ENCODE measurements around the gene GRB10.

DNA sequence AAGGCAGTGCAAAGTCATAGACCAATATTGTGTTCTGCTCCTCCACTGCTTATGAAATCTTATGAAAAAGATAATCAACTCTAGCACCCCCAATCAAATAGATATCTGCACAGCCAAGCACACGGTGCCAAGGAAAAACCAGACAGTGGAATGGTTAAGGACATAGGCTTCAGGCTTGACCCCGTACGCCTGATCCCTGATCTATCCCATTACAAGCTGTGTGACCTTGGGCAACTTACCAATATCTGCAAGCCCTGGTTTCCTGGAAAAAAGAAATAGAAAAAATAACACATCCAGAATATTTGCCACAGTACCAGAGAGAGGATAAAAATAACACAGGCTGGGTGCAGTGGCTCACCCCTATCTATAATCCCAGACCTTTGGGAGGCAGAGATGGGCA, 56.9 kb downstream of the GRB10 start:
- TF ChIP-seq POLR2AphosphoS5 (IDR thresholded peaks at IDR 0.05) (no peak), POLR2A (IDR thresholded peaks at IDR 0.05) (no peak), EP300 (IDR thresholded peaks at IDR 0.05) (no peak)
- TF ChIP-seq, protein P1, sequence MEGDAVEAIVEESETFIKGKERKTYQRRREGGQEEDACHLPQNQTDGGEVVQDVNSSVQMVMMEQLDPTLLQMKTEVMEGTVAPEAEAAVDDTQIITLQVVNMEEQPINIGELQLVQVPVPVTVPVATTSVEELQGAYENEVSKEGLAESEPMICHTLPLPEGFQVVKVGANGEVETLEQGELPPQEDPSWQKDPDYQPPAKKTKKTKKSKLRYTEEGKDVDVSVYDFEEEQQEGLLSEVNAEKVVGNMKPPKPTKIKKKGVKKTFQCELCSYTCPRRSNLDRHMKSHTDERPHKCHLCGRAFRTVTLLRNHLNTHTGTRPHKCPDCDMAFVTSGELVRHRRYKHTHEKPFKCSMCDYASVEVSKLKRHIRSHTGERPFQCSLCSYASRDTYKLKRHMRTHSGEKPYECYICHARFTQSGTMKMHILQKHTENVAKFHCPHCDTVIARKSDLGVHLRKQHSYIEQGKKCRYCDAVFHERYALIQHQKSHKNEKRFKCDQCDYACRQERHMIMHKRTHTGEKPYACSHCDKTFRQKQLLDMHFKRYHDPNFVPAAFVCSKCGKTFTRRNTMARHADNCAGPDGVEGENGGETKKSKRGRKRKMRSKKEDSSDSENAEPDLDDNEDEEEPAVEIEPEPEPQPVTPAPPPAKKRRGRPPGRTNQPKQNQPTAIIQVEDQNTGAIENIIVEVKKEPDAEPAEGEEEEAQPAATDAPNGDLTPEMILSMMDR (IDR thresholded peaks at IDR 0.05), result no peak

All from gastroesophageal sphincter (tissue), 3 donors.